ENCODE data around the gene NHERF1. TPM values are rescaled to one million over a fixed set of nuclear protein-coding genes. Genes with fewer than 3 reads are reported as not detected.

Gene NHERF1
- total and polyA plus RNA-seq, 2 experiments from 2014 or later, result 78.2 to 111 TPM

GRCh38 chr17:74732042-74732867 is 16.2 kb upstream of the NHERF1 start:
- Histone ChIP-seq H3K4me3 (no peak overlapping the region), H3K9me3 (ENCODE audit: low read depth) (no peaks in the 10 kb centered on the region), H3K27ac (no peak overlapping the region), H3K4me1 (ENCODE audit: low read depth) (no peaks in the 10 kb centered on the region), H3K27me3 (peaks cover 33% of the 10 kb centered on the region), H3K36me3 (no peaks in the 10 kb centered on the region)
- no peak for TF ChIP-seq CTCF (IDR thresholded peaks at IDR 0.05; ENCODE audit: low read depth, low read length)
- no peak for DNase-seq (ENCODE audit: low read depth in 1 of 2, low spot score in 1 of 2)

DNA sequence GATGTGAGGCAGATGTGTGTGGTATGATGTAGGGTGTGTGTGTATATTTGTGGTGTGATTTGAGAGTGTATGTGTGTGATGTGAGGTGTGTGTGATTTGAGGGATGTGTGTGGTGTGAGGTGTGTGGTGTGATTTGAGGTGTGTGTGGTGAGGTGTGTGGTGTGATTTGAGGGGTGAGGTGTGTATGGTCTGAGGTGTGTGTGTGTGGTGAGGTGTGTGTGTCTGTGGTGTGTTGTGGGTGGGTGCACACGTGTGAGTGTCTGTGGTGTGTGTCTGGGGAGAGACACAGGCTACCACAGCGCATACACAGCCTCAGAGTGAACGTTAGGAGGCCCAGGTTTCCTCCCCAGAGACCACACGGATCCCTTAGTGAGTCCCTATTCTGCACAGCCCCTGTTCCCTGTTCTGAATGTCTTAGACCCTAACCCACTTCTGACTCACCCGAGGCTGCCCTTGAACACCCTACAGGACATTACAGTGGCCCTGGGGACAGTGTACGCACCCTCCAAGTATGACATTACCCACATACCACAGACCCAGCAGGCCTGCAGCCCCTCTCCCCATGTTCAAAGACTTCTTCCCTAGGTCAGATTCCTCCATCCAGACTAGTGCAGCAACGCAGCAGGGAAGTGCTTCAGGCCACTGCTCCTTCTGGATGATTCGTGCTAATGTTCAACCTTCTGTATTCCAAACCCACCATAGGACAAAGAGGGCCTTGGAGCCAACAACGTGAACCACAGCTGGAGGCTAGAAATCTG is 14.9 kb upstream of the NHERF1 start:
- Histone ChIP-seq H3K27ac (no peak overlapping the region), H3K36me3 (no peaks in the 10 kb centered on the region), H3K4me3 (no peak overlapping the region), H3K27me3 (peaks cover 46% of the 10 kb centered on the region), H3K9me3 (ENCODE audit: low read depth) (no peaks in the 10 kb centered on the region), H3K4me1 (ENCODE audit: low read depth) (no peaks in the 10 kb centered on the region)
- TF ChIP-seq CTCF (IDR thresholded peaks at IDR 0.05; ENCODE audit: low read depth, low read length), result no peak
- no peak for DNase-seq (ENCODE audit: low read depth in 1 of 2, low spot score in 1 of 2)

GRCh38 chr17:74734256-74734655 is 14.2 kb upstream of the NHERF1 start:
- Histone ChIP-seq H3K27me3 (peaks cover 49% of the 10 kb centered on the region), H3K9me3 (ENCODE audit: low read depth) (no peaks in the 10 kb centered on the region), H3K4me1 (ENCODE audit: low read depth) (no peaks in the 10 kb centered on the region), H3K4me3 (no peak overlapping the region), H3K27ac (no peak overlapping the region), H3K36me3 (no peaks in the 10 kb centered on the region)
- no peak for TF ChIP-seq CTCF (IDR thresholded peaks at IDR 0.05; ENCODE audit: low read depth, low read length)
- no peak for DNase-seq (ENCODE audit: low read depth in 1 of 2, low spot score in 1 of 2)

DNA sequence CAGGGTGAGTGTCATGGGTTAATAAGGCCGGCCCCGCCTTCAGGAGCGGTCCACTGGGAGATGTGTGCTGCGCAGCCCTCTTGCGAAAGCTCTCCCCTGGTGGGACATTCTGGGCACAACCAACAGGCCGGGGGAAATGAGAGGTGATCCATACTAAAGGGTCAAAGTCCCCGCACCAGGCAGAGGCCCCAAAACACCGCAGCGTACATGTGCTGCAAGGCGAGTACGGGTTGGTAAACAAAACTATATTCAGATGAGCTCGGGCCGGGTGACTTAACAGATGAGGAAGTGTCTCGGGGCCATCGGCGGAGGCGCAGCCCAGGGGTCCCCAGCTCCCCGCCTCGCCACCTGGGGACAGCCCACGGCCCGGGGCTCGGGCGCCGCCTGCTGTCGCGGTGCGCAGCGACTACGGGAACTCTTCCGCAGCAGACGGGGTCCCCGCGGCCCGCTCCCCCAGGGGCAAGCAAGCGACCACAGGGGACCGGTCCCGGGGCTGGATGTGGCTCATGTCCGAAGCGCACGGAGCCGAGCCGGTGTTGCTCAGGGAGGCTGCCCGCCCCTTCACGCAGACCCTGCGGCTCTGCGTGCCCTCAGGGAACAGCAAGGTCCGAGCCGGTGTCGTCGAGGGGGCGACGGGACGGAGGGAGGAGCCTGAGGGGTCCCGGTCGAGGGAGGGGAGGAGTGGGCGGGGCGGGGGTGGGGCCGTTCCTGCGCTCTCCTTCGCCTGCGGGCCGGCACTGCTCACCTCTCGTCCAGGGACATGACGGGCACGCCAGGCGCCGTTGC is 11.7 kb upstream of the NHERF1 start, which contains the start of gene RAB37:
Gene RAB37 (plus strand): TSS at position 744 of the 786 bp plus-strand sequence. CDS start 17 bp downstream, at position 761.
- TF ChIP-seq CTCF (IDR thresholded peaks at IDR 0.05; ENCODE audit: low read depth, low read length), result peak; percentile 37
- no peaks in the 10 kb centered on the region for H3K9me3 ChIP-seq (ENCODE audit: low read depth)
- H3K4me3 ChIP-seq, result peak within 1 kb of the TSS; percentile 14
- no peaks in the 10 kb centered on the region for H3K4me1 ChIP-seq (ENCODE audit: low read depth)
- no peak within 1 kb of the TSS for H3K27ac ChIP-seq
- peaks cover 49% of the 10 kb centered on the region for H3K27me3 ChIP-seq
- no peaks in the 10 kb centered on the region for H3K36me3 ChIP-seq
- peak; percentile 38 to 40 for DNase-seq (ENCODE audit: low read depth in 1 of 2, low spot score in 1 of 2)

Measured in cardiac muscle cell (in vitro differentiated cells and primary cell).